ENCODE results near the gene C1orf122. TPM values are rescaled to one million over a fixed set of nuclear protein-coding genes. Genes with fewer than 3 reads are reported as not detected.

C1orf122 gene
- total and polyA plus RNA-seq, 2 of the 8 experiments (the other 6 are each of a cell fraction or from before 2014, with no cell fraction given), result 32.1 to 36.9 TPM

GRCh38 chr1:37851262-37851661, 43.7 kb downstream of the C1orf122 start:
- peaks cover 0 to 6% of the 10 kb centered on the region in 2 experiments for H4K20me1 ChIP-seq (replicated peaks in 1 of 2; ENCODE audit: control insufficient read depth in 1 of 2, insufficient read depth in 2 of 2, low read length in 2 of 2)
- no peak overlapping the region for H2BK120ac ChIP-seq (replicated peaks; ENCODE audit: low read depth, low read length)
- H2AFZ ChIP-seq (ENCODE audit: low read length), result no peak overlapping the region
- no peak overlapping the region for H3K9ac ChIP-seq (replicated peaks in 1 of 4; ENCODE audit: extremely low read depth in 1 of 4, low read depth in 3 of 4, low read length in 3 of 4)
- no peaks in the 10 kb centered on the region for H3K9me3 ChIP-seq (ENCODE audit: insufficient read depth in 2 of 2, low read depth in 1 of 2, low read length in 1 of 2)
- no peaks in the 10 kb centered on the region for H3K23me2 ChIP-seq (ENCODE audit: low read depth, low read length)
- H3K23ac ChIP-seq (ENCODE audit: insufficient read length), result no peak overlapping the region
- H3K36me3 ChIP-seq (ENCODE audit: control insufficient read depth in 2 of 4, insufficient read depth in 4 of 4, low read length in 3 of 4), result peaks cover 0 to 7% (median 2%) of the 10 kb centered on the region in 4 experiments; a peak in 3 of 8 replicates
- FAIRE-seq, result no peak
- H3K14ac ChIP-seq (ENCODE audit: insufficient read length), result no peak overlapping the region
- TF ChIP-seq SP1 (IDR thresholded peaks at IDR 0.05; ENCODE audit: low read depth, low read length) (no peak), CEBPB (IDR thresholded peaks at IDR 0.05; ENCODE audit: low read depth, low read length) (peak; percentile 50; the same call in 1 of the 2 replicates)
- no peak overlapping the region for H2BK15ac ChIP-seq (ENCODE audit: low read length)
- no peaks in the 10 kb centered on the region for H3K27me3 ChIP-seq (replicated peaks in 1 of 4; ENCODE audit: control insufficient read depth in 3 of 4, extremely low read depth in 1 of 4, insufficient read depth in 3 of 4, low read length in 3 of 4)
- no peak overlapping the region for H2AK5ac ChIP-seq (ENCODE audit: low read depth, low read length)
- H3K27ac ChIP-seq (ENCODE audit: low read depth, low read length), result no peak overlapping the region
- H3K4me2 ChIP-seq (ENCODE audit: insufficient read depth in 1 of 2, low read depth in 2 of 2, low read length in 2 of 2), result no peak overlapping the region
- no peak for DNase-seq (ENCODE audit: low read depth in 1 of 2, low spot score in 2 of 2)
- ChIA-PET POLR2A (ENCODE audit: partially characterized antibody) (interaction anchor here (0.9 kb wide), 1 partner anchor 44 kb away, joined by 3 read pairs; no protein-coding TSS in a partner anchor), CTCF (ENCODE audit: partially characterized antibody) (interaction anchor here (0.8 to 2.4 kb wide), 6 partner anchors 10 to 175 kb away, joined by 3 to 22 read pairs (median 4); partner anchors contain the start of gene MTF1)
- H2BK5ac ChIP-seq (ENCODE audit: low read depth, low read length), result no peak overlapping the region
- H3K56ac ChIP-seq (replicated peaks; ENCODE audit: insufficient read length, low read depth, low read length), result no peak overlapping the region
- H3K4ac ChIP-seq (replicated peaks; ENCODE audit: insufficient read length, low read depth, low read length), result no peak overlapping the region
- peaks cover 12% of the 10 kb centered on the region for H3K79me1 ChIP-seq (ENCODE audit: low read depth, low read length)
- H3K4me1 ChIP-seq (replicated peaks in 1 of 4; ENCODE audit: control insufficient read depth in 3 of 4, insufficient read depth in 4 of 4, low read length in 3 of 4), result no peaks in the 10 kb centered on the region
- H4K8ac ChIP-seq (ENCODE audit: extremely low read depth, insufficient read depth, low read length), result no peak overlapping the region
- no peak overlapping the region for H2BK12ac ChIP-seq (ENCODE audit: low read depth, low read length)
- H4K5ac ChIP-seq (ENCODE audit: insufficient read length, low read depth, low read length), result no peak overlapping the region
- H3K79me2 ChIP-seq (ENCODE audit: control insufficient read depth in 1 of 2, insufficient read depth in 2 of 2, low read length in 2 of 2), result peaks cover 0 to 46% of the 10 kb centered on the region in 2 experiments; a peak in 2 of 4 replicates
- H2BK20ac ChIP-seq (ENCODE audit: low read length), result no peak overlapping the region
- no peak overlapping the region for H3K4me3 ChIP-seq (ENCODE audit: extremely low read depth in 1 of 4, insufficient read depth in 2 of 4, low read depth in 3 of 4, low read length in 4 of 4)
- no peak overlapping the region for H3K18ac ChIP-seq (ENCODE audit: extremely low read depth, low read length)
- no peak overlapping the region for H4K91ac ChIP-seq (replicated peaks; ENCODE audit: insufficient read length, low read length)
